Measurements from ENCODE around the gene SHB. TPM values are rescaled to one million over a fixed set of nuclear protein-coding genes. Genes with fewer than 3 reads are reported as not detected.

The SHB gene
- polyA plus RNA-seq, 1 donor (not counting 4 experiments of a cell fraction or from before 2014, with no cell fraction given), result 10.9 TPM

- DNase-seq (ENCODE audit: low read depth, low spot score) (no peak), FAIRE-seq (no peak)
- dilution Hi-C loops (cut with MboI; ENCODE audit: extremely low pct_ligation_motif_present, low sequenced_read_pairs), result no loop called here
- no peak for TF ChIP-seq CTCF (optimal IDR thresholded peaks at IDR 0.05 in 1 of 3, IDR thresholded peaks at IDR 0.05 in 1 of 3, conservative IDR thresholded peaks at IDR 0.05 in 1 of 3; ENCODE audit: extremely low read depth in 1 of 3, insufficient read depth in 2 of 3, low read length in 3 of 3)
- no peak for TF ChIP-seq EZH2 (IDR thresholded peaks at IDR 0.05; ENCODE audit: low read length)
- no peaks in the 10 kb centered on the region for H3K27me3 ChIP-seq (ENCODE audit: control insufficient read depth, extremely low read depth, insufficient read depth, low read length)
- H3K4me3 ChIP-seq (ENCODE audit: control insufficient read depth in 2 of 3, extremely low read depth in 1 of 3, insufficient read depth in 2 of 3, low read depth in 1 of 3, low read length in 3 of 3), result no peak overlapping the region
- peaks cover 16% of the 10 kb centered on the region for H3K4me1 ChIP-seq (ENCODE audit: control insufficient read depth, extremely low read depth, insufficient read depth, low read length)
- no peaks in the 10 kb centered on the region for H3K79me2 ChIP-seq (ENCODE audit: control insufficient read depth, insufficient read depth, low read length)
- H3K9ac ChIP-seq (ENCODE audit: control insufficient read depth, extremely low read depth, insufficient read depth, low read length), result no peak overlapping the region
- no peaks in the 10 kb centered on the region for H3K9me3 ChIP-seq (ENCODE audit: control insufficient read depth, low read depth, low read length)
- no peaks in the 10 kb centered on the region for H3K36me3 ChIP-seq (ENCODE audit: control insufficient read depth in 2 of 2, extremely low read depth in 1 of 2, insufficient read depth in 2 of 2, low read length in 2 of 2)
- H2AFZ ChIP-seq (ENCODE audit: control insufficient read depth, low read length), result no peak overlapping the region
- no peak overlapping the region for H3K27ac ChIP-seq (ENCODE audit: control insufficient read depth, insufficient read depth, low read length)
- H3K4me2 ChIP-seq (ENCODE audit: control insufficient read depth, extremely low read depth, insufficient read depth, low read depth, low read length), result no peak overlapping the region
- H4K20me1 ChIP-seq (ENCODE audit: control insufficient read depth, extremely low read depth, insufficient read depth, low read length), result no peaks in the 10 kb centered on the region
- H3K9me1 ChIP-seq (ENCODE audit: control insufficient read depth, extremely low read depth, insufficient read depth, low read length), result no peaks in the 10 kb centered on the region
These were observed 160.3 kb downstream of the SHB start for GRCh38 chr9:37908698-37909186.

- no peak for FAIRE-seq
- DNase-seq (ENCODE audit: low read depth, low spot score), result no peak
These were observed 160.7 kb downstream of the SHB start for GRCh38 chr9:37908283-37908682.

More at GRCh38 chr9:37908283-37908682, 160.7 kb downstream of the SHB start:
- peaks cover 12% of the 10 kb centered on the region for H3K4me1 ChIP-seq (ENCODE audit: control insufficient read depth, extremely low read depth, insufficient read depth, low read length)
- no peak overlapping the region for H3K9ac ChIP-seq (ENCODE audit: control insufficient read depth, extremely low read depth, insufficient read depth, low read length)
- no peak overlapping the region for H2AFZ ChIP-seq (ENCODE audit: control insufficient read depth, low read length)
- no peak overlapping the region for H3K27ac ChIP-seq (ENCODE audit: control insufficient read depth, insufficient read depth, low read length)
- H3K9me3 ChIP-seq (ENCODE audit: control insufficient read depth, low read depth, low read length), result no peaks in the 10 kb centered on the region
- no peak overlapping the region for H3K4me2 ChIP-seq (ENCODE audit: control insufficient read depth, extremely low read depth, insufficient read depth, low read depth, low read length)
- H3K4me3 ChIP-seq (ENCODE audit: control insufficient read depth in 2 of 3, extremely low read depth in 1 of 3, insufficient read depth in 2 of 3, low read depth in 1 of 3, low read length in 3 of 3), result no peak overlapping the region
- dilution Hi-C loops (cut with MboI; ENCODE audit: extremely low pct_ligation_motif_present, low sequenced_read_pairs), result no loop called here
- TF ChIP-seq EZH2 (IDR thresholded peaks at IDR 0.05; ENCODE audit: low read length), result no peak
- H3K36me3 ChIP-seq (ENCODE audit: control insufficient read depth in 2 of 2, extremely low read depth in 1 of 2, insufficient read depth in 2 of 2, low read length in 2 of 2), result no peaks in the 10 kb centered on the region
- H3K9me1 ChIP-seq (ENCODE audit: control insufficient read depth, extremely low read depth, insufficient read depth, low read length), result no peaks in the 10 kb centered on the region
- no peaks in the 10 kb centered on the region for H4K20me1 ChIP-seq (ENCODE audit: control insufficient read depth, extremely low read depth, insufficient read depth, low read length)
- no peaks in the 10 kb centered on the region for H3K27me3 ChIP-seq (ENCODE audit: control insufficient read depth, extremely low read depth, insufficient read depth, low read length)
- H3K79me2 ChIP-seq (ENCODE audit: control insufficient read depth, insufficient read depth, low read length), result peaks cover 4% of the 10 kb centered on the region
